IPS-NIHi11 (cell line): ENCODE data around the gene TLE2.

Experiments used
- DNase-seq: peaks from one replicate; pipeline ENCODE4 v3.0.0; 2012; ENCODE audit warnings: mixed read lengths, low spot score

The TLE2 gene

GRCh38 chr19:3036119-3036976, 7.3 kb upstream of the TLE2 start:
- DNase-seq, result peak; percentile 89

DNA sequence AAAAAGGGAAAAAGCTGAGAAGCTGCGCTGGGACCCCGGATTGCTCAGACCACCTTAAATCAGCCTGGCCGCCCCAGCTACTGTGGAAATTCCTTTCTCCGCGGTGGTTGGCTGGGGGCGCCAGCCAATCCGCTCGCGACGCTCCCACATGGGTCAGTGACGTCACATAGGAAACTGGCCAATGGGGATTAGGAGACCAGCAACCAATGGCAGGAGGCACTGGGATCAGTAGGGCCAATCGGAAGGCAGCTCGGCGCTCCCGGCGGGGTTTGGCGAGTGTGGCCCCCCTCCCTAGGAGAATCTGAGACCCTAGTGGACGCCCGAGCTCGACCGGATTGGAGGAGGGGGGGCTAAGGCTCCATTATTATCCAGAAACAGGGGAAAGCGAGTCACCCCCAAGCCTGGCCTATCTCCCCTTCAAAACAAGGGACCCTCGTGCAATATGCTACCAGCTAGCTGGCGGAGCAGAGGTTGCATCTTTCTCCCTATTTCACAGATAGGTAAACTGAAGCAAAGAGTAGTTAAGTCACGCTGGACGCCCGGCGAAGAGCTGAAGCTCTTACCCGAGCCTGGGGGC, 6.5 kb upstream of the TLE2 start:
- DNase-seq, result peak; percentile 99

GRCh38 chr19:3034656-3035541, 5.8 kb upstream of the TLE2 start:
- no peak for DNase-seq

DNA sequence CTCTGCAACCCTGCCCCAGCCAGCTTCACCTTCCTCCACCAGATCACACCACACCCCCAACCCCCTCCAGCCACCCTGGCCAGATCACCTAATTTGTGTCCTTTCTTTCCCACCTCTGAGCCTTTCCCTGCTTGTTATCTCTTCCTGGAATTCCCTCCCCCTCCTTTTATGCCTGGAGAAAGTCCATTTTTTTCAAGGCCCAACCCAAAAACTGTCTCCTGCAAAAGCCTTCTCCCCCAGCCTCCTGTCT, 5.3 kb upstream of the TLE2 start:
- no peak for DNase-seq

DNA sequence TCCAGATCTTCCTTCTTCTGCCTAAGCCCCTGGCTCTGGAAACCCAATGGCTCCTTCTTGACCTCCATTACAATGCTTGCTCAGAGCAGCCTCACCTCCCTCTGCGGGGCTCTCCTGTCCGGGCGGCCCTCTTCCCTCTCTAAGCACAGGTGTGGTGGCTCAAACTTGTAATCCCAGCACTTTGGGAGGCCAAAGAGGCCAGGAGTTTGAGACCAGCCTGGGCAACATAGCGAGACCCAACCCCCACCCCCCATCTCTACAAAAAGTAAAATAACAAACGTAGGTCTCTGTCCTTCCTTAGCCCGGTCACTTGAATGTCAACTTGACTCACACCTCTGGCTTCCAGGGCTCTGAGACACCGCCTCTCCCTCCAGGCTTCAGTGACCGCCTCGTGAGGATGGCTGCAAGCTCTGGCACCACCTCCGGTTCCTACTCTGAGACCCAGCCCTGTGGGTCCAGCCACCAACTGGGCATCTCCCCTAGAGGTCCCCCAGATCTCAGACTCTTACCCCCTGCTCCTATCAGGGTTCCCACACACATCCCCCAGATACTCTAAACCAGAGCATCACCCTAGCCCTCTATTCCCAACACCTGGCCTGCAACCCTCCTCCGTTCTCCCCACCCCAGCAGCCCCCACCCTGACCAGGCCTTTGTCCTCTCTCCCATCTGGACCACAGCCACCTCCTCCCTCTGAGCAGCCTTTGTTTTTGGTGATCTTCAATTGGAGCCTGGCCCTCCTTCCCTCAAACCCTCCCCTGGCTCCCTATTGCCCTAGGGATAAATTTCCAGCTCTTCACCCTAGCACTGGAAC, 4.7 kb upstream of the TLE2 start:
- no peak for DNase-seq

DNA sequence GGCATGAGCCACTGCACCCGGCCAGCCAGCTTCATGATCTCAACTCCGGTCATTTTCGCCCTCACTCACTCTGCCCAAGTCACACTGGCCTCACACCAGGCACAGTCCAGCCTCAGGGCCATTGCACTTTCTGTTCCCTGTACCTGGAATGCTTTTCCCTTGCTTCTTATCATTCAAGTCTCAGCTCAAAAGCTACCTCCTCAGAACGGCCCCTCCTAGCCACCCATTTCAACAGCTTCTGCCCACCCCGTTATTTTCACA, 2.5 kb upstream of the TLE2 start:
- DNase-seq, result no peak

GRCh38 chr19:3028305-3029064, 595 bp downstream of the TLE2 start:
- peak; percentile 43 for DNase-seq

- no peak for DNase-seq
Observed at GRCh38 chr19:3027981-3028304, 1.1 kb downstream of the TLE2 start.

DNA sequence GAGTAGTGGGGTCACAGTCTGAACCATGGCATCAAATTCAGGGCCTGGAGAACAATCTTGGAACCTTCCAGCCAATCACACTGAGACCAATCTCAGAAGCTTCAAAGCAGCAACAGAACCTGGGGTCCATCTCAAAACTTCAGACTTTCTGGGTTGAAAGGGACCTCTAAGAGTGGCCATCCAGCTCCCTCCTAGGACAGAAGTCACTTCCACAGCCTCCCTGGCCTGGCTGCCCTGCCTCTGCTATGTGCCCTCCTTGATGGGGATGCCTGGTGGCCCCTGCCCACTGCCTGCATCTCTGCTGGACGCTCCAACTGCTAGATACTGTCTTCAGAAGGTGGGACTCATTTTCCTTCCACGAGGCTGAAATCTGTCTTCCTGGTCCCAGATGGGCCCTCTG, 1.8 kb downstream of the TLE2 start:
- no peak for DNase-seq

DNA sequence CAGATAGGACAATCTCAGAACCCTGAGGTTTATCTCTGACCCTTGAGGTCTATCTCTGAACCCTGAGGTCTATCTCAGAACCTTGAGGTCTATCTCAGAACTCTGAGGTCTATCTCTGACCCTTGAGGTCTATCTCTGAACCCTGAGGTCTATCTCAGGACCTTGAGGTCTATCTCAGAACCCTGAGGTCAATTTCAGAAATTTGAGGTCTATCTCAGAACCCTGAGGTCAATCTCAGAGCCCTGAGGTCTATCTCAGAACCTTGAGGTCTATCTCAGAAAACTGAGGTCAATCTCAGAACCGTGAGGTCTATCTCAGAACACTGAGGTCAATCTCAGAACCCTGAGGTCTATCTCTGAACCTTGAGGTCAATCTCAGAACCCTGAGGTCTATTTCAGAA, 2.3 kb downstream of the TLE2 start:
- no peak for DNase-seq

DNA sequence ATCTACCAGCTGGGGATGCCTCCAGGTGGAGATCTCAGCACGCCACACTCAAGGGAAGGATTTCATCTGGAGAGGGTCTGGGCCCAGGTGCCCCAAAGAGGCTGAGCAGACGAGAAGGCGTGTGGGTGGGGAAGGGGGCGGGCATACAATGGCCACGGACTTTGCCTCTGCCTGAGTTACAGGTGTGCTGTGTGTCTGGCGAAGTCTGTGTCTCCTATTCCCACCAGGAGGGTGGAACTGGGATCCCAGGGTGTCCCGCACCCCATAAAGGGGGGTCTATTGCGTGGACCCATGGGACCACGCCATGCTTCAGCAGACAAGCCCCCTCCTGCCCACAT, 3.6 kb downstream of the TLE2 start:
- no peak for DNase-seq

- peak; percentile 45 for DNase-seq
Observed at GRCh38 chr19:3024870-3025548, 4.1 kb downstream of the TLE2 start.

GRCh38 chr19:3024509-3024869, 4.6 kb downstream of the TLE2 start:
- peak; percentile 3 for DNase-seq

GRCh38 chr19:3020321-3020960, 8.6 kb downstream of the TLE2 start:
- no peak for DNase-seq

GRCh38 chr19:3019211-3019854, 9.7 kb downstream of the TLE2 start:
- no peak for DNase-seq

GRCh38 chr19:3017923-3018322, 11.2 kb downstream of the TLE2 start:
- no peak for DNase-seq

DNA sequence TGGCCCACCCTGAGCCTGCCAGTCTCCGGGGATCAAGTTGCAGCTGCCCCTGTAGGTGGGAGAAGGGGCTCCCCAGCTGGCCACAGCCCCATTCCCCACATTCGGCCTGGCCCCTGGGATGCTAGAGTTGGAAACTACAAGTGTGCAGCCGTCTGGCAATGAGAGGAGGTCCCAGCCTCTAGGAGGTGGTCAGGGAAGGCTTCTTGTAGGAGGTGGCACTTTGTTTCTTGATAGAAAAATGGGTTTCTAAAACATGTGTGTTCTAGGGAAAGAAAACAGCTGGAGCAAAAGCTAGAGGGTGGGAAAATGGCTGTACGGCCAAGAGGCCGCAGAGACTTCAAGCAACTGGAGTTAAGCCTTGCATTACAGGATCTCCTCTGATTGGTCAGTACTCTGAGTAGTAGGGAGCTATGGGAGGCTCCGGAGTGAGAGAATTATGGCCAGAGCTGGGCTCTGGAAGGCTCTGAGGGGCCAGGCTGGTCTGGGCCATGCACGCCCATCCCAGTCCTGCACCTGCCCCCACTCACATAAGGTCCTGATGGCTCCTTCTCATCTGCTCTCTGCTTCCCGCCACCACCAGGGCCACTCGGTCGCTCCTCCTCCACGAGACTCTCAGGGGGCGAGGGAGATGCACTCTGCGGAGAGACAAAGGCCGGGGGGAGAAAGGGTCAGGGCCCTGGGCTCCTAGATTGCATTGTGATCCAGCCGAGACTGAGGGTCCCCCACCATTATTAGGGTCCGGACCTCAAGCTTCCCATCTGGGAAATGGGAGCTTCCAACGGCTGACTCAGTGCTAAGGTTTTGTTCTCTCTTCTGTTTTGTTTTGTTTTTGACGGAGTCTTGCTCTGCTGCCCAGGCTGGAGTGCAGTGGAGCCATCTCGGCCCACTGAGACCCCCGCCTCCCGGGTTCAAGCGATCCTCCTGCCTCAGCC, 13.7 kb downstream of the TLE2 start:
- no peak for DNase-seq

DNA sequence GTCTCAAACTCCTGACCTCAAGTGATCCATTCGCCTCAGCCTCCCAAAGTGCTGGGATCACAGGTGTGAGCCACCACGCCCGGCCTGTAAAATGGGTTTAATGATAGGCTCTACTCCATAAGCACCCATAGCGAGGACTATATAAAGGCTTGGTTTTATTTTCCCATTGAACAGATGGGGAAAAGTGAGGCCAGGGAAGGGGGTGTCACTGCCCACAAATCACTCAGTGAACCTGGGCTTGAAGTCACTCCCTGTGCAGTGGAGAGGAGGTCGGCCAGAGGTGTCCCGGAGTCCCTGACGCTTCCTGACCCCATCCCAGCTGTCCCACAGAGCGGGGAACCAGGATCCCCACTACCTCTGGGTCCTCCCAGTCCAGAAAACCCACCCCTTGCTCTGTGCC, 14.9 kb downstream of the TLE2 start:
- DNase-seq, result no peak

- DNase-seq, result no peak
Observed at GRCh38 chr19:3013263-3013725, 15.8 kb downstream of the TLE2 start.
